HUES64 (cell line): ENCODE data around the gene SLFN11.
"Not testable (repeated sequence)": the region's sequence is repeated elsewhere in the genome, so short reads cannot be mapped to it uniquely, and the experiment has no call there.

Experiments
- H3K27ac ChIP-seq: 2 replicates; pipeline ENCODE4 v1.7.0; 2013; ENCODE audit warnings: low read depth, low read length, inconsistent platforms
- H3K27me3 ChIP-seq: 2 replicates; pipeline ENCODE4 v1.6.1; 2013; ENCODE audit warnings: mild to moderate bottlenecking, low read length; ENCODE audit not compliant: insufficient read depth
- H3K36me3 ChIP-seq: 2 replicates; pipeline ENCODE4 v1.6.1; 2013; ENCODE audit warnings: mild to moderate bottlenecking, low read length; ENCODE audit not compliant: insufficient read depth
- H3K4me1 ChIP-seq: 2 replicates; pipeline ENCODE4 v1.6.1; 2013; ENCODE audit warnings: mild to moderate bottlenecking, low read length, moderate library complexity; ENCODE audit not compliant: insufficient read depth
- H3K4me3 ChIP-seq: 2 replicates; pipeline ENCODE4 v1.5.1; 2013; ENCODE audit warnings: mild to moderate bottlenecking, low read length, moderate library complexity
- H3K9ac ChIP-seq: 2 replicates; pipeline ENCODE4 v1.6.1; 2013; ENCODE audit warnings: mild to moderate bottlenecking, low read depth, low read length
- H3K9me3 ChIP-seq: 2 replicates; pipeline ENCODE4 v1.6.1; 2013; ENCODE audit warnings: low read depth, low read length; ENCODE audit not compliant: insufficient read depth
- WGBS: fragments of 150-250, 120-280 bp; methylation state at CpG from one replicate; pipeline ENCODE4 v1.1.7; 2013; ENCODE audit warnings: missing lambda C conversion rate; 5-methylcytosine and 5-hydroxymethylcytosine counted together

The SLFN11 gene

GRCh38 chr17:35359398-35359797, 14.0 kb downstream of the SLFN11 start:
- H3K36me3 ChIP-seq: no peaks in the 10 kb centered on the region
- no peak overlapping the region for H3K9ac ChIP-seq
- WGBS: 54% methylated on average over 3 of the region's 3 CpGs
- no peaks in the 10 kb centered on the region for H3K4me1 ChIP-seq
- no peaks in the 10 kb centered on the region; the same call in 1 of the 2 replicates for H3K27me3 ChIP-seq
- H3K4me3 ChIP-seq: no peak overlapping the region
- H3K9me3 ChIP-seq: no peaks in the 10 kb centered on the region
- H3K27ac ChIP-seq: no peak overlapping the region

- no peak overlapping the region for H3K4me3 ChIP-seq
- H3K4me1 ChIP-seq: 0 out of 2 replicates have a peak, but pooled peaks cover 8% of the 10 kb centered on the region
- H3K27ac ChIP-seq: no peak overlapping the region
- H3K36me3 ChIP-seq: no peaks in the 10 kb centered on the region
- H3K27me3 ChIP-seq: peaks cover 10% of the 10 kb centered on the region
- H3K9ac ChIP-seq: no peak overlapping the region
- no peaks in the 10 kb centered on the region for H3K9me3 ChIP-seq
- WGBS: 92% methylated on average over 6 of the region's 6 CpGs
Measured at GRCh38 chr17:35352284-35352683, 21.1 kb downstream of the SLFN11 start.

GRCh38 chr17:35350493-35350892, 22.9 kb downstream of the SLFN11 start:
- WGBS: no CpG with 5 or more reads among the region's 1 CpG
- Histone ChIP-seq H3K27ac (no peak overlapping the region), H3K27me3 (peaks cover 27% of the 10 kb centered on the region), H3K4me3 (no peak overlapping the region), H3K9me3 (no peaks in the 10 kb centered on the region), H3K36me3 (no peaks in the 10 kb centered on the region), H3K9ac (no peak overlapping the region), H3K4me1 (0 out of 2 replicates have a peak, but pooled peaks cover 8% of the 10 kb centered on the region)

- no peaks in the 10 kb centered on the region for H3K36me3 ChIP-seq
- H3K9me3 ChIP-seq: 0 out of 2 replicates have a peak, but pooled peaks cover 2% of the 10 kb centered on the region
- H3K9ac ChIP-seq: no peak overlapping the region
- 70% methylated on average over 39 of the region's 40 CpGs for WGBS
- H3K27me3 ChIP-seq: peaks cover 51% of the 10 kb centered on the region
- H3K27ac ChIP-seq: no peak overlapping the region
- 0 out of 2 replicates have a peak, but pooled peaks cover 8% of the 10 kb centered on the region for H3K4me1 ChIP-seq
- H3K4me3 ChIP-seq: peak overlapping the region; percentile 61
Measured at GRCh38 chr17:35345926-35346771, 27.3 kb downstream of the SLFN11 start.

- Histone ChIP-seq H3K27me3 (peaks cover 51% of the 10 kb centered on the region), H3K4me1 (0 out of 2 replicates have a peak, but pooled peaks cover 2% of the 10 kb centered on the region), H3K4me3 (peak overlapping the region; percentile 61), H3K36me3 (no peaks in the 10 kb centered on the region), H3K9me3 (peaks cover 3% of the 10 kb centered on the region; the same call in 1 of the 2 replicates), H3K27ac (no peak overlapping the region), H3K9ac (no peak overlapping the region)
- WGBS: 85% methylated on average over 25 of the region's 25 CpGs
Measured at GRCh38 chr17:35345445-35345925, 27.9 kb downstream of the SLFN11 start.

GRCh38 chr17:35344262-35344661, 29.2 kb downstream of the SLFN11 start:
- Histone ChIP-seq H3K4me3 (no peak overlapping the region), H3K36me3 (no peaks in the 10 kb centered on the region), H3K9me3 (peaks cover 7% of the 10 kb centered on the region; the same call in 1 of the 2 replicates), H3K27me3 (peaks cover 51% of the 10 kb centered on the region), H3K4me1 (no peaks in the 10 kb centered on the region), H3K27ac (no peak overlapping the region), H3K9ac (no peak overlapping the region)
- 97% methylated on average over 3 of the region's 3 CpGs for WGBS

GRCh38 chr17:35342276-35342675, 31.1 kb downstream of the SLFN11 start:
- peaks cover 7% of the 10 kb centered on the region; the same call in 1 of the 2 replicates for H3K9me3 ChIP-seq
- H3K4me3 ChIP-seq: no peak overlapping the region
- H3K27me3 ChIP-seq: peaks cover 40% of the 10 kb centered on the region
- no peaks in the 10 kb centered on the region for H3K36me3 ChIP-seq
- no peak overlapping the region for H3K27ac ChIP-seq
- H3K4me1 ChIP-seq: no peaks in the 10 kb centered on the region
- no peak overlapping the region for H3K9ac ChIP-seq

GRCh38 chr17:35341411-35341992, 31.9 kb downstream of the SLFN11 start:
- WGBS: 91% methylated on average over 5 of the region's 5 CpGs
- Histone ChIP-seq H3K27ac (no peak overlapping the region), H3K36me3 (no peaks in the 10 kb centered on the region), H3K9me3 (peaks cover 7% of the 10 kb centered on the region; the same call in 1 of the 2 replicates), H3K4me3 (no peak overlapping the region), H3K27me3 (peaks cover 33% of the 10 kb centered on the region), H3K9ac (no peak overlapping the region), H3K4me1 (no peaks in the 10 kb centered on the region)

- Histone ChIP-seq H3K27me3 (peaks cover under 1% of the 10 kb centered on the region; the same call in 1 of the 2 replicates), H3K36me3 (no peaks in the 10 kb centered on the region), H3K27ac (no peak overlapping the region), H3K9ac (no peak overlapping the region), H3K9me3 (peaks cover 7% of the 10 kb centered on the region; the same call in 1 of the 2 replicates), H3K4me3 (no peak overlapping the region), H3K4me1 (no peaks in the 10 kb centered on the region)
- WGBS: 100% methylated on average over 1 of the region's 2 CpGs
Measured at GRCh38 chr17:35338230-35338629, 35.2 kb downstream of the SLFN11 start.

- H3K4me1 ChIP-seq: no peaks in the 10 kb centered on the region
- no peak overlapping the region for H3K9ac ChIP-seq
- no peak overlapping the region for H3K4me3 ChIP-seq
- no peaks in the 10 kb centered on the region for H3K36me3 ChIP-seq
- H3K27ac ChIP-seq: no peak overlapping the region
- H3K27me3 ChIP-seq: no peaks in the 10 kb centered on the region
- peaks cover 7% of the 10 kb centered on the region; the same call in 1 of the 2 replicates for H3K9me3 ChIP-seq
Measured at GRCh38 chr17:35337364-35337763, 36.1 kb downstream of the SLFN11 start.

- H3K36me3 ChIP-seq, H3K4me1 ChIP-seq, H3K9ac ChIP-seq, H3K27me3 ChIP-seq, H3K4me3 ChIP-seq, H3K27ac ChIP-seq, H3K9me3 ChIP-seq: not testable (repeated sequence)
- 81% methylated on average over 5 of the region's 5 CpGs for WGBS
Measured at GRCh38 chr17:35333578-35333977, 39.8 kb downstream of the SLFN11 start.
